Caco-2 (cell line): ENCODE data around the gene CRTC2. TPM values are rescaled to one million over a fixed set of nuclear protein-coding genes. Genes with fewer than 3 reads are reported as not detected.

Experiments
- BruUV-seq: library from RNA; stranded (reverse); fragments of 400-500 nt; replicated peaks from 2 replicates; lab custom pipeline; 2021; lab: Mats Ljungman, UMichigan
- CTCF ChIA-PET: fragments of 300-600 bp; sonication (Branson Sonifier 250); formaldehyde crosslinking; loops from one replicate; lab custom pipeline; 2022; ENCODE audit warnings: antibody characterized with exemption; lab: Charles Lee
- POLR2A ChIA-PET: fragments of 300-600 bp; sonication (Branson Sonifier 250); formaldehyde crosslinking; loops from one replicate; lab custom pipeline; 2022; ENCODE audit warnings: antibody characterized with exemption; lab: Charles Lee
- DNase-seq, 2 experiments: peaks; one replicate each; pipeline versions ENCODE4 v3.0.0 to v3.0.0-alpha.2; 2020 to 2022
- H3K27me3 ChIP-seq: replicated peaks from 2 replicates; pipeline ENCODE4 v1.6.0; 2011; ENCODE audit warnings: low read length; ENCODE audit not compliant: control insufficient read depth, insufficient read depth
- H3K36me3 ChIP-seq: 2 replicates; pipeline ENCODE4 v1.5.1; 2011; ENCODE audit warnings: low read length; ENCODE audit not compliant: control insufficient read depth, insufficient read depth
- H3K4me1 ChIP-seq: fragments of 250-450 bp; sonication (Bioruptor Pico); 2 replicates; pipeline ENCODE4 v1.5.1; 2020; ENCODE audit warnings: mild to moderate bottlenecking
- H3K4me3 ChIP-seq: 2 replicates; pipeline ENCODE4 v1.5.1; 2011; ENCODE audit warnings: low read depth, mild to moderate bottlenecking, control low read depth, low read length
- H3K9me3 ChIP-seq: fragments of 250-450 bp; sonication (Bioruptor Pico); 2 replicates; pipeline ENCODE4 v1.5.1; 2020; ENCODE audit warnings: mild to moderate bottlenecking, moderate library complexity
- H3K27ac Mint-ChIP-seq: one replicate; pipeline ENCODE4 v1.8.0; 2022; ENCODE audit warnings: mixed read lengths; ENCODE audit not compliant: unreplicated experiment
- H3K27me3 Mint-ChIP-seq: one replicate; pipeline ENCODE4 v1.8.0; 2022; ENCODE audit warnings: mixed read lengths; ENCODE audit not compliant: insufficient read depth, unreplicated experiment
- H3K36me3 Mint-ChIP-seq: one replicate; pipeline ENCODE4 v1.8.0; 2022; ENCODE audit warnings: mild to moderate bottlenecking, mixed read lengths; ENCODE audit not compliant: insufficient read depth, unreplicated experiment
- H3K4me1 Mint-ChIP-seq: one replicate; pipeline ENCODE4 v1.8.0; 2022; ENCODE audit warnings: low read depth, mixed read lengths; ENCODE audit not compliant: unreplicated experiment
- H3K4me3 Mint-ChIP-seq: one replicate; pipeline ENCODE4 v1.8.0; 2022; ENCODE audit warnings: mild to moderate bottlenecking, moderate library complexity, mixed read lengths; ENCODE audit not compliant: unreplicated experiment
- H3K9me3 Mint-ChIP-seq: one replicate; pipeline ENCODE4 v1.8.0; 2022; ENCODE audit warnings: mixed read lengths; ENCODE audit not compliant: unreplicated experiment
- CTCF ChIP-seq, 2 experiments: fragments of 200-600 bp in 1 of 2; IDR thresholded peaks; 1 replicate in 1 of 2; 2 replicates in 1 of 2; pipeline versions ENCODE4 v1.5.1 to v1.8.0; 2011 to 2022; ENCODE audit warnings: antibody characterized with exemption in 1 of 2, control low read depth in 1 of 2, inconsistent platforms in 1 of 2, low read depth in 1 of 2, low read length in 1 of 2, mild to moderate bottlenecking in 1 of 2, moderate library complexity in 1 of 2; ENCODE audit not compliant: insufficient read depth in 1 of 2, severe bottlenecking in 1 of 2, unreplicated experiment in 1 of 2
- intact Hi-C: fragments of 100-400 bp; cut with micrococcal nuclease; formaldehyde crosslinking; loops from one replicate; pipeline ENCODE4 v1.10.0; 2022; ENCODE audit not compliant: unreplicated experiment
- total RNA-seq: library from RNA; stranded (reverse); gene quantifications from 2 replicates; pipeline ENCODE4 v1.2.3, GENCODE V29; 2022

Gene CRTC2
- total RNA-seq, 1 experiment from 2014 or later: 24.4 TPM

GRCh38 chr1:153941826-153942725 is 16.3 kb downstream of the CRTC2 start:
- POLR2A ChIA-PET: no interaction called here
- intact Hi-C loops: no loop called here
- peaks cover 7% of the 10 kb centered on the region; the same call in 1 of the 2 replicates for H3K36me3 ChIP-seq

GRCh38 chr1:153940756-153941155 is 17.7 kb downstream of the CRTC2 start:
- peaks cover 14% of the 10 kb centered on the region; the same call in 1 of the 2 replicates for H3K36me3 ChIP-seq
- no peak overlapping the region for H3K4me3 Mint-ChIP-seq
- ChIA-PET POLR2A (interaction anchor here (0.6 kb wide), 1 partner anchor 17 kb away, joined by 3 read pairs; no protein-coding TSS in a partner anchor), CTCF (interaction anchor here (0.9 to 1.0 kb wide), 2 partner anchors 15 to 18 kb away, joined by 3 to 5 read pairs; partner anchors contain the start of gene GATAD2B)
- no peaks in the 10 kb centered on the region for H3K9me3 Mint-ChIP-seq
- H3K9me3 ChIP-seq: no peaks in the 10 kb centered on the region
- H3K27me3 Mint-ChIP-seq: no peaks in the 10 kb centered on the region
- BruUV-seq: no TSS peak
- no peaks in the 10 kb centered on the region for H3K27me3 ChIP-seq
- peaks cover 38% of the 10 kb centered on the region for H3K36me3 Mint-ChIP-seq
- no peak for TF ChIP-seq CTCF (IDR thresholded peaks at IDR 0.05; ENCODE audit: insufficient read depth in 1 of 2, low read depth in 1 of 2, low read length in 1 of 2, severe bottlenecking in 1 of 2, unreplicated experiment in 1 of 2)
- no peak overlapping the region for H3K4me3 ChIP-seq
- intact Hi-C loops: no loop called here
- 0 out of 2 replicates have a peak, but pooled peaks cover 4% of the 10 kb centered on the region for H3K4me1 ChIP-seq
- no peak for DNase-seq
- no peaks in the 10 kb centered on the region for H3K4me1 Mint-ChIP-seq
- no peak overlapping the region for H3K27ac Mint-ChIP-seq

More at GRCh38 chr1:153941826-153942725, 16.3 kb downstream of the CRTC2 start:
- CTCF ChIA-PET: interaction anchor here (0.6 kb wide), 1 partner anchor 20 kb away, joined by 9 read pairs; no protein-coding TSS in a partner anchor
- DNase-seq: no peak
- Histone ChIP-seq H3K9me3 (no peaks in the 10 kb centered on the region), H3K4me1 (peaks cover 8% of the 10 kb centered on the region), H3K27me3 (no peaks in the 10 kb centered on the region), H3K4me3 (no peak overlapping the region)
- Mint-ChIP-seq H3K4me1 (peaks cover 6% of the 10 kb centered on the region), H3K27ac (no peak overlapping the region), H3K4me3 (no peak overlapping the region), H3K36me3 (peaks cover 38% of the 10 kb centered on the region), H3K27me3 (no peaks in the 10 kb centered on the region), H3K9me3 (no peaks in the 10 kb centered on the region)
- BruUV-seq: no TSS peak
- TF ChIP-seq CTCF (IDR thresholded peaks at IDR 0.05; ENCODE audit: insufficient read depth in 1 of 2, low read depth in 1 of 2, low read length in 1 of 2, severe bottlenecking in 1 of 2, unreplicated experiment in 1 of 2): no peak

GRCh38 chr1:153939476-153939875 is 18.9 kb downstream of the CRTC2 start:
- Histone ChIP-seq H3K27me3 (no peaks in the 10 kb centered on the region), H3K4me3 (no peak overlapping the region), H3K9me3 (no peaks in the 10 kb centered on the region), H3K4me1 (no peaks in the 10 kb centered on the region), H3K36me3 (peaks cover 14% of the 10 kb centered on the region; the same call in 1 of the 2 replicates)
- ChIA-PET CTCF (no interaction called here), POLR2A (no interaction called here)
- no peaks in the 10 kb centered on the region for H3K27me3 Mint-ChIP-seq
- intact Hi-C loops: no loop called here
- H3K9me3 Mint-ChIP-seq: no peaks in the 10 kb centered on the region
- peaks cover 41% of the 10 kb centered on the region for H3K36me3 Mint-ChIP-seq
- no peak for DNase-seq
- no peak for TF ChIP-seq CTCF (IDR thresholded peaks at IDR 0.05; ENCODE audit: insufficient read depth in 1 of 2, low read depth in 1 of 2, low read length in 1 of 2, severe bottlenecking in 1 of 2, unreplicated experiment in 1 of 2)
- no TSS peak for BruUV-seq
- no peaks in the 10 kb centered on the region for H3K4me1 Mint-ChIP-seq
- H3K27ac Mint-ChIP-seq: no peak overlapping the region
- H3K4me3 Mint-ChIP-seq: no peak overlapping the region
